SU-DHL-6 (cell line): ENCODE results near the gene CD36.

Experiments
- H2AFZ ChIP-seq: fragments of 200-600 bp; sonication (generic); 2 replicates; pipeline ENCODE4 v1.6.1; 2014; ENCODE audit warnings: low read depth, mild to moderate bottlenecking, moderate library complexity, mixed read lengths, antibody characterized with exemption, low read length; ENCODE audit not compliant: severe bottlenecking
- H3F3A ChIP-seq: fragments of 200-600 bp; shearing (Covaris generic); 2 replicates; pipeline ENCODE4 v1.6.0; 2016; ENCODE audit warnings: antibody characterized with exemption, mild to moderate bottlenecking; ENCODE audit not compliant: insufficient read depth
- H3K27ac ChIP-seq: fragments of 200-600 bp; sonication (generic); 2 replicates; pipeline ENCODE4 v1.5.1; 2016; ENCODE audit warnings: low read depth, mild to moderate bottlenecking, low read length, moderate library complexity, mixed read lengths
- H3K27me3 ChIP-seq: fragments of 200-600 bp; sonication (generic), shearing (Covaris generic); 2 replicates; pipeline ENCODE4 v1.6.0; 2014; ENCODE audit warnings: mild to moderate bottlenecking, low read length
- H3K36me3 ChIP-seq: fragments of 200-600 bp; sonication (generic); 2 replicates; pipeline ENCODE4 v1.6.1; 2014; ENCODE audit warnings: mild to moderate bottlenecking, low read length, mixed read lengths
- H3K4me2 ChIP-seq: fragments of 300-600, 200-600 bp; shearing (Covaris generic), sonication (generic); 2 replicates; pipeline ENCODE4 v1.6.0; 2014; ENCODE audit warnings: low read length, low read depth, mild to moderate bottlenecking; ENCODE audit not compliant: poor library complexity, severe bottlenecking
- H3K4me3 ChIP-seq: fragments of 200-600 bp; sonication (generic); 2 replicates; pipeline ENCODE4 v1.5.1; 2014; ENCODE audit warnings: antibody characterized with exemption, low read length, mild to moderate bottlenecking, mixed read lengths; ENCODE audit not compliant: insufficient read depth, poor library complexity, severe bottlenecking
- H3K79me2 ChIP-seq: fragments of 200-600 bp; sonication (generic); 2 replicates; pipeline ENCODE4 v1.6.1; 2014; ENCODE audit warnings: mild to moderate bottlenecking, low read length, moderate library complexity; ENCODE audit not compliant: insufficient read depth
- H3K9ac ChIP-seq: fragments of 200-600 bp; sonication (generic); 2 replicates; pipeline ENCODE4 v1.7.0; 2014; ENCODE audit warnings: mild to moderate bottlenecking, low read length
- H3K9me2 ChIP-seq: fragments of 200-600 bp; sonication (generic); replicated peaks from 2 replicates; pipeline ENCODE4 v1.6.1; 2014; ENCODE audit warnings: low read length; ENCODE audit not compliant: insufficient read depth
- H3K9me3 ChIP-seq: fragments of 200-600 bp; sonication (generic); 2 replicates; pipeline ENCODE4 v1.6.1; 2014; ENCODE audit warnings: low read length, mixed read lengths; ENCODE audit not compliant: insufficient read depth
- H4K20me1 ChIP-seq: fragments of 200-600 bp; sonication (generic); 2 replicates; pipeline ENCODE4 v1.6.1; 2014; ENCODE audit warnings: low read depth, mild to moderate bottlenecking, antibody characterized with exemption, low read length, moderate library complexity, mixed read lengths
- EZH2phosphoT487 ChIP-seq: fragments of 200-600 bp; sonication (generic), shearing (Covaris generic); conservative IDR thresholded peaks from 2 replicates; pipeline ENCODE4 v1.6.1; 2018; ENCODE audit warnings: mild to moderate bottlenecking, antibody characterized with exemption, low read length, moderate library complexity, mixed read lengths
- TF ChIP-seq, protein P1 (sequence below): fragments of 200-600 bp; sonication (generic); IDR thresholded peaks from one replicate; pipeline ENCODE4 v1.5.1; 2017; ENCODE audit warnings: antibody characterized with exemption, mild to moderate bottlenecking, low read length, moderate library complexity; ENCODE audit not compliant: insufficient read depth, poor library complexity, severe bottlenecking

CD36 gene

GRCh38 chr7:80635998-80636397 is 2.4 kb upstream of the CD36 start:
- TF ChIP-seq, protein P1, sequence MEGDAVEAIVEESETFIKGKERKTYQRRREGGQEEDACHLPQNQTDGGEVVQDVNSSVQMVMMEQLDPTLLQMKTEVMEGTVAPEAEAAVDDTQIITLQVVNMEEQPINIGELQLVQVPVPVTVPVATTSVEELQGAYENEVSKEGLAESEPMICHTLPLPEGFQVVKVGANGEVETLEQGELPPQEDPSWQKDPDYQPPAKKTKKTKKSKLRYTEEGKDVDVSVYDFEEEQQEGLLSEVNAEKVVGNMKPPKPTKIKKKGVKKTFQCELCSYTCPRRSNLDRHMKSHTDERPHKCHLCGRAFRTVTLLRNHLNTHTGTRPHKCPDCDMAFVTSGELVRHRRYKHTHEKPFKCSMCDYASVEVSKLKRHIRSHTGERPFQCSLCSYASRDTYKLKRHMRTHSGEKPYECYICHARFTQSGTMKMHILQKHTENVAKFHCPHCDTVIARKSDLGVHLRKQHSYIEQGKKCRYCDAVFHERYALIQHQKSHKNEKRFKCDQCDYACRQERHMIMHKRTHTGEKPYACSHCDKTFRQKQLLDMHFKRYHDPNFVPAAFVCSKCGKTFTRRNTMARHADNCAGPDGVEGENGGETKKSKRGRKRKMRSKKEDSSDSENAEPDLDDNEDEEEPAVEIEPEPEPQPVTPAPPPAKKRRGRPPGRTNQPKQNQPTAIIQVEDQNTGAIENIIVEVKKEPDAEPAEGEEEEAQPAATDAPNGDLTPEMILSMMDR: no peak
- no peak for TF ChIP-seq EZH2phosphoT487
- no peak overlapping the region for H3K9ac ChIP-seq
- H3K27ac ChIP-seq: no peak overlapping the region
- no peaks in the 10 kb centered on the region for H4K20me1 ChIP-seq
- H3K4me3 ChIP-seq: no peak overlapping the region
- no peaks in the 10 kb centered on the region for H3K9me2 ChIP-seq
- no peak overlapping the region for H3K4me2 ChIP-seq
- no peaks in the 10 kb centered on the region for H3K36me3 ChIP-seq
- H3K79me2 ChIP-seq: no peaks in the 10 kb centered on the region
- no peaks in the 10 kb centered on the region for H3K9me3 ChIP-seq
- H2AFZ ChIP-seq: no peak overlapping the region
- no peaks in the 10 kb centered on the region for H3F3A ChIP-seq
- no peaks in the 10 kb centered on the region for H3K27me3 ChIP-seq

DNA sequence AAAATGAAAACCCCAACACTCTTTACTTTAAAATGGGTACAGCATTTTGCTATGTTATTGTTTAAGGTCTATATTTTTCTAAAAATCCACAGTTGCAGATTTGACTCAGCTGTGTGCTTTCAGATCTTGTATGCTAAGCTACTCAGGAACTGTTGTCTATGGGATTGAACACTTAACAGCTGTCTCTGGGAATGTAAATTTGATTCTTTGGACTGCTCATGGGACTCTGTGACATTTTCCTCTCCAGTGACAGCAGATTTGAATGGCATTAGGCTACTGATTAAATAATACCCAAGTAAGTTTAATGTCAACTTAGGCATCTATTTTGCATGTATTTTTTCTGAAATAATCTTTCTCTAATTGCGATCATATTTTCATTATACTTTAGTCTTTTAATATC is 1.7 kb upstream of the CD36 start:
- H2AFZ ChIP-seq: no peak overlapping the region
- no peaks in the 10 kb centered on the region for H4K20me1 ChIP-seq
- H3K4me3 ChIP-seq: no peak overlapping the region
- no peaks in the 10 kb centered on the region for H3F3A ChIP-seq
- TF ChIP-seq EZH2phosphoT487: no peak
- TF ChIP-seq, protein P1: no peak
- H3K9me3 ChIP-seq: no peaks in the 10 kb centered on the region
- H3K4me2 ChIP-seq: no peak overlapping the region
- no peaks in the 10 kb centered on the region for H3K79me2 ChIP-seq
- no peak overlapping the region for H3K9ac ChIP-seq
- no peaks in the 10 kb centered on the region for H3K9me2 ChIP-seq
- H3K27ac ChIP-seq: no peak overlapping the region
- H3K27me3 ChIP-seq: no peaks in the 10 kb centered on the region
- no peaks in the 10 kb centered on the region for H3K36me3 ChIP-seq

DNA sequence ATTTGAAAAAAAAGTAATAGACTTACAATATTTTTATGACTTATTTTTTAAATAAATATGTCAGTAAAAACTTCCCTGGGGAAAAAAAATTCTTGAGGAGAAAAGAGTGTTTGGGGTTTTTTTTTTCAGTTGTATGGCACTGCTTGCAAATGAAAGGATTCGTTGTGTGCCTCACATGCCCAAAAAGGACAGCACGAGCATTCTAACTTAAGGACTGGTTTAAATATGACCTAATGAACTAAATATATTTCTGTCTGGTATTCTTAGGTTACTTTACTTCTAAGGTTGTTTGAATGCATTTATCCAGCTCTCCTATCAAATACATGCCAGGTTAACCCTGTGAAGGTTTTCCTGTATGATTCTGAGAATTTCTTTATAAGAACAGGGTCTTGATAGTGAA is 988 bp upstream of the CD36 start:
- Histone ChIP-seq H3K4me2 (no peak overlapping the region), H3K9ac (no peak overlapping the region), H3K27me3 (no peaks in the 10 kb centered on the region), H3K27ac (no peak overlapping the region), H3K4me3 (no peak overlapping the region), H3K9me3 (no peaks in the 10 kb centered on the region), H2AFZ (no peak overlapping the region), H3K79me2 (no peaks in the 10 kb centered on the region), H3K9me2 (no peaks in the 10 kb centered on the region), H4K20me1 (no peaks in the 10 kb centered on the region), H3K36me3 (no peaks in the 10 kb centered on the region), H3F3A (no peaks in the 10 kb centered on the region)
- TF ChIP-seq, protein P1: no peak
- no peak for TF ChIP-seq EZH2phosphoT487

DNA sequence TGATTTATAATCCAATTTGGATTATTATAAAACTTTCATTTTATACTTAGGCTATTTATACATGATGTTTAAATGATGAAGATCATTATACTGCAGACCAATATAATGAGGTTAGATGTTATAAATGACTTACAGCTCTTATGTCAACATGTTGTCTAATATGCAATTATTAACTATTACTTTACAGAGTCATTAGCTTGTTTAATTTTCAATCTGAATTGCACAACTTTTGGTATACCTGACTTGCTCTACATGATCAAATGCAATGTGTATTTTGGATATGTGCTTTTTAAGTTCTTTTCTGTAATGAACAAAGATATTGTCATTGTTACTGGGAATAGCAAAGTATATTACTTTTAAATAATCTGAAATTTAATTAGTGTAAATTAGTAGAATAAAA is 569 bp downstream of the CD36 start:
- Histone ChIP-seq H3K4me2 (no peak overlapping the region), H3K27me3 (no peaks in the 10 kb centered on the region), H3K79me2 (no peaks in the 10 kb centered on the region), H3K9me2 (no peaks in the 10 kb centered on the region), H3K4me3 (no peak overlapping the region), H3K27ac (no peak overlapping the region), H2AFZ (no peak overlapping the region), H4K20me1 (no peaks in the 10 kb centered on the region), H3K9ac (no peak overlapping the region), H3K36me3 (no peaks in the 10 kb centered on the region), H3K9me3 (no peaks in the 10 kb centered on the region), H3F3A (no peaks in the 10 kb centered on the region)
- TF ChIP-seq, protein P1: no peak
- TF ChIP-seq EZH2phosphoT487: no peak
